Left lung (tissue), 10 donors: ENCODE data around the gene AGAP1. TPM values are rescaled to one million over a fixed set of nuclear protein-coding genes. Genes with fewer than 3 reads are reported as not detected.
"Not testable (repeated sequence)": the region's sequence is repeated elsewhere in the genome, so short reads cannot be mapped to it uniquely, and the experiment has no call there.

Source experiments
- ATAC-seq: fragments of 200-7000 bp; cut with Tn5 transposase; one replicate; pipeline ENCODE4 v1.9.1; 2020; ENCODE audit warnings: moderate library complexity
- DNase-seq, 4 donors: peaks; one replicate each; pipeline ENCODE4 v3.0.0-alpha.2; 2013 to 2020
- H3K27ac ChIP-seq, 2 donors: fragments of 200-600 bp; sonication (generic) in 1 of 2; one replicate each; pipeline versions ENCODE4 v1.5.0 to v1.8.0; 2020 to 2021
- H3K27me3 ChIP-seq, 2 donors: fragments of 200-600 bp; sonication (generic) in 1 of 2; one replicate each; pipeline versions ENCODE4 v1.5.0 to v1.8.0; 2020 to 2021
- H3K36me3 ChIP-seq, 2 donors: fragments of 200-600 bp; sonication (generic) in 1 of 2; one replicate each; pipeline versions ENCODE4 v1.5.0 to v1.8.0; 2020 to 2021
- H3K4me1 ChIP-seq, 2 donors: fragments of 200-600 bp; one replicate each; pipeline ENCODE4 v1.8.0; 2021
- H3K4me3 ChIP-seq, 2 donors: fragments of 200-600 bp; sonication (generic) in 1 of 2; one replicate each; pipeline versions ENCODE4 v1.5.0 to v1.8.0; 2020 to 2021; ENCODE audit warnings: mild to moderate bottlenecking in 1 of 2
- H3K9me3 ChIP-seq, 2 donors: fragments of 200-600 bp; sonication (generic) in 1 of 2; one replicate each; pipeline versions ENCODE4 v1.5.0 to v1.8.0; 2020 to 2021
- intact Hi-C, 2 donors: fragments of 100-400 bp; cut with DNase I; formaldehyde crosslinking; loops; one replicate each; pipeline versions ENCODE4 v1.11.2 to v1.14.2; 2022
- polyA plus RNA-seq, 6 donors: library from polyadenylated mRNA; unstranded; fragments of 120-200 nt; gene quantifications; one replicate each; pipeline ENCODE4 v1.2.1, GENCODE V29; 2013; ENCODE audit not compliant: insufficient read length in 6 of 6
- total RNA-seq, 2 donors: library from RNA; stranded (reverse); fragmentation: NEBNext Ultra II Directional; extraction: Animal tissue kit (Norgen Biotek cat#: 25700); gene quantifications; one replicate each; pipeline ENCODE4 v1.2.1, GENCODE V29; 2021
- TF ChIP-seq, protein P1 (sequence below), 2 donors: fragments of 200-600 bp; sonication (generic) in 1 of 2; IDR thresholded peaks; one replicate each; pipeline versions ENCODE4 v1.5.0 to v1.8.0; 2021; ENCODE audit warnings: antibody characterized with exemption in 2 of 2
- donor health status: DM: no; HTN: yes; CAD: no.
- donor health status: DM: no; HTN: no; CAD: no.

The AGAP1 gene
- total and polyA plus RNA-seq, 8 donors, result 13.1 to 25.4 (median 22.4) TPM

DNA sequence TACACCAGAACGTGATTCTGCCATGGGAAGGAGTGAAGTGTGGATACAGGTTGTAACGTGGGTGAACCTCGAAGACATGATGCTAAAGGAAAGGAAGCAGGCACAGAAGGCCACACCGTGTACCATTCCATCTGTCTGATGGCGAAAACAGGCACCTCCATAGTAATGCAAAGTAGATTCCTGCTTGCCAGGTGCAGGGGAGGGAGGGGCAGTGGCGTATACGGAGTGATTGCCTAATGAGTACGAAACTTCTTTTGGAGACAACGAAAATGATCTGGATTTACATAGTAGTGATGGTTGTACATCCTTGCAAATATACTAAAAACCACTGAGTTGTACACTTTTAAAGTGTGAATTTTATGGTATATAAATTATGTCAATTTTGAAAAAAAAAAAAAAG, 567.7 kb downstream of the AGAP1 start:
- ATAC-seq, result no peak

DNA sequence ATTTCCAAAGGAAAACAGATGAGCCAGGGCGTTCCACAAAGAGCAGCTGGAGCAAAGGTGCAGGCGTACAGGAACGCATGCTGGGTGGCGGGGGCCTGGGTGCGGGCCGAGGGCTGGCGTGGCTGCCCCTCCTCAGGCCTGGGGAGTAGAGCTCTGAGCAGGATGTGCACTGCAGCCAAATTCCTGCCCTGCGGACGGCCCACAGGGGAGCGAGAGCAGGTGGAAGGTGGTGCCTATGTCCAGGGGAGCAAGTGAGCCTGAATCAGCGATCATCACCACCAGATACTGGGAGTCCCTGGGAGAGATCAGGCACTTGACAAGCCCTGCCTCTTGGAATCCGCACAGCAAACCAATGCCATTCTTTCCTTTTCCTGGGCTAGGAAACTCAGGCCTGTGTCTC, 568.1 kb downstream of the AGAP1 start:
- TF ChIP-seq, protein P1, sequence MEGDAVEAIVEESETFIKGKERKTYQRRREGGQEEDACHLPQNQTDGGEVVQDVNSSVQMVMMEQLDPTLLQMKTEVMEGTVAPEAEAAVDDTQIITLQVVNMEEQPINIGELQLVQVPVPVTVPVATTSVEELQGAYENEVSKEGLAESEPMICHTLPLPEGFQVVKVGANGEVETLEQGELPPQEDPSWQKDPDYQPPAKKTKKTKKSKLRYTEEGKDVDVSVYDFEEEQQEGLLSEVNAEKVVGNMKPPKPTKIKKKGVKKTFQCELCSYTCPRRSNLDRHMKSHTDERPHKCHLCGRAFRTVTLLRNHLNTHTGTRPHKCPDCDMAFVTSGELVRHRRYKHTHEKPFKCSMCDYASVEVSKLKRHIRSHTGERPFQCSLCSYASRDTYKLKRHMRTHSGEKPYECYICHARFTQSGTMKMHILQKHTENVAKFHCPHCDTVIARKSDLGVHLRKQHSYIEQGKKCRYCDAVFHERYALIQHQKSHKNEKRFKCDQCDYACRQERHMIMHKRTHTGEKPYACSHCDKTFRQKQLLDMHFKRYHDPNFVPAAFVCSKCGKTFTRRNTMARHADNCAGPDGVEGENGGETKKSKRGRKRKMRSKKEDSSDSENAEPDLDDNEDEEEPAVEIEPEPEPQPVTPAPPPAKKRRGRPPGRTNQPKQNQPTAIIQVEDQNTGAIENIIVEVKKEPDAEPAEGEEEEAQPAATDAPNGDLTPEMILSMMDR (IDR thresholded peaks at IDR 0.05), result no peak
- no peak for DNase-seq
- intact Hi-C loops, result no loop called here
- Histone ChIP-seq H3K36me3 (no peaks in the 10 kb centered on the region), H3K9me3 (peaks cover 0 to 7% of the 10 kb centered on the region in 2 donors), H3K4me1 (no peaks in the 10 kb centered on the region), H3K4me3 (no peak overlapping the region), H3K27ac (no peak overlapping the region), H3K27me3 (no peaks in the 10 kb centered on the region)
- no peak for ATAC-seq

More for the DNA sequence above, 567.7 kb downstream of the AGAP1 start:
- TF ChIP-seq, protein P1 (IDR thresholded peaks at IDR 0.05), result no peak
- Histone ChIP-seq H3K36me3 (no peaks in the 10 kb centered on the region), H3K27ac (no peak overlapping the region), H3K4me1 (no peaks in the 10 kb centered on the region), H3K27me3 (no peaks in the 10 kb centered on the region), H3K4me3 (no peak overlapping the region), H3K9me3 (peaks cover 0 to 7% of the 10 kb centered on the region in 2 donors)
- intact Hi-C loops, result no loop called here
- no peak for DNase-seq

DNA sequence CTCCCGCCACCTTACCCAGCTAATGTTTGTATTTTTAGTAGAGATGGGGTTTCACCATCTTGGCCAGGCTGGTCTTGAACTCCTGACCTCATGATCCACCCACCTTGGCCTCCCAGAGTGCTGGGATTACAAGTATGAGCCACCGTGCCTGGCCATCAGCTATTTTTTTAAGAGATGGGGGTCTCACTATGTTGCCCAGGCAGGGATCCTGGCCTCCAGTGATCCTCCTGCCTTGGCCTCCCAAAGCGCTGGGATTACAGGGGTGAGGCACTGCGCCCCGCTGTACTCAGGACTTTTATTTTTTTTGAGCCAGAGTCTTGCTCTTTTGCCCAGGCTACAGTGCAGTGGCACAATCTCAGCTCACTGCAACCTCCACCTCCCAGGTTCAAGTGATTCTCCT, 569.0 kb downstream of the AGAP1 start:
- intact Hi-C loops, H3K27me3 ChIP-seq, H3K27ac ChIP-seq, ATAC-seq, H3K9me3 ChIP-seq, H3K36me3 ChIP-seq, H3K4me3 ChIP-seq, DNase-seq, H3K4me1 ChIP-seq: not testable (repeated sequence)

DNA sequence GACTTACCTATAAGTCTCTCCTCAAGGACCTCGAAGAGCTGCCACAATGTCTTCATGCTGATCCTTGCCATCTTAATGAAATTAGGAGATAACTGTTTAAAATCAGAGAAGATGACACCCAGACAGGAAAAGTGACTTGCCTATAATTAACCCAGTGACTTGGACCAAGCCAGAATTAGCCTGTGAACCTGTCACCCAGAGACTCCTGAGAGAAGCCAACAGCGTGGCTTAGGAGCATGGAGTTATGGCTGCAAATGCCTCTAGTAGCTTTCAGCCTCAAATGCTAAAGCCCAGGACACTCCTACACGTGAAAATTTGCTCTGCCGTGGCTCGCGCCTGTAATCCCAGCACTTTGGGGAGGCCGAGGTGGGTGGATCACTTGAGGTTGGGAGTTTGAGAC, 570.2 kb downstream of the AGAP1 start:
- no peak for DNase-seq
- H3K9me3 ChIP-seq, result no peaks in the 10 kb centered on the region
- no peak overlapping the region for H3K27ac ChIP-seq
- no peak for ATAC-seq
- TF ChIP-seq, protein P1 (IDR thresholded peaks at IDR 0.05), result no peak
- no peaks in the 10 kb centered on the region for H3K36me3 ChIP-seq
- intact Hi-C loops, result no loop called here
- H3K27me3 ChIP-seq, result no peaks in the 10 kb centered on the region
- H3K4me1 ChIP-seq, result no peaks in the 10 kb centered on the region
- no peak overlapping the region for H3K4me3 ChIP-seq

DNA sequence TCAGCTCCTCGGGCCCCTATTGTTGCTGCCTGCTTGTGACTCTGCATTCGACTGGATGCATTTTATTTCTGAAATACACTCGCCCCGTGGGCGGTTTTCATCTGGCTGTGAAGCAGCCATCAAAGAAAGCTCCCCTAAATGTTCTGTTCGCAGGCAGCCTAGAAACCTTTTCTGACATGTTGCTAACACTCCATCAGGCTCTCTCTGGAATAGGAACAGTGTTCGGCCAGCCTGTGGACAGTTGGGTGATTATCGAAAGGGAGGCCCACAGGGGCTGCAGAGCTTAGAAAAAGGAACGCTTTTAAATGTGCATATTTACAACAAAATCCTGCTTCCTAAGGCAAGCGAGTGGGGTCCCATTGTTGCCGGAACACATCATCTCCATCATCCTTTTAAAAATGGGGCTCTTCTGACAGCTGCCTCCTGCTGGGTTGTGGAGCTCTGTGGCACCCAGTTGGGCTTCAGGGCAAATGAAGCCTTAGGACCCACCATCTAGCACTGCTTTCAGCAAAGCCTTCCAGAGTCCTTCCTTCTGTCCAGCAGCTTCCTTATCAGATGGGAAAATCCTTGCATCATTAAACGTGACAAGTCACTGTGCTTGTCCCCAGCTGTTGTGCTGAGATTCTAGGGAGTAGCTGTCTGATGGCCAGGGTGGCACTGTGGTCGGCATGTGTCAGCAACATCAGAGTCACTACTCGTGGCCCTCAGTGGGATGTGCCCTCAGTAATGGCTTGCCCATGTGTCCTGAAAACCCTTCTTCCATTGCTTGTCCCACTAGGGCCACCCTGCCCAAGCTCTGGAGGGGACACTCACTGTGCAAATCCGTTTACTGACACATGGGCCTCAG, 571.7 kb downstream of the AGAP1 start:
- no peaks in the 10 kb centered on the region for H3K9me3 ChIP-seq
- TF ChIP-seq, protein P1 (IDR thresholded peaks at IDR 0.05), result no peak
- no peaks in the 10 kb centered on the region for H3K36me3 ChIP-seq
- H3K27me3 ChIP-seq, result no peaks in the 10 kb centered on the region
- no peak overlapping the region for H3K4me3 ChIP-seq
- H3K27ac ChIP-seq, result no peak overlapping the region
- DNase-seq (no peak), ATAC-seq (no peak)
- intact Hi-C loops, result no loop called here
- H3K4me1 ChIP-seq, result no peaks in the 10 kb centered on the region
